Heart left ventricle (tissue), 13 donors: ENCODE measurements around the gene DTX1.

Source experiments
- POLR2A ChIP-seq, 2 donors: fragments of 450-650 bp; IDR thresholded peaks; one replicate each; pipeline ENCODE4 v1.6.1; 2017; ENCODE audit warnings: antibody characterized with exemption in 2 of 2, mild to moderate bottlenecking in 2 of 2, moderate library complexity in 2 of 2
- TF ChIP-seq, protein P1 (sequence below), 12 donors: fragments of 200-600 bp; sonication (generic) in 4 of 12; IDR thresholded peaks; one replicate each; pipeline versions ENCODE4 v1.5.0 to v1.8.0; 2018 to 2022; ENCODE audit warnings: antibody characterized with exemption in 12 of 12, mild to moderate bottlenecking in 5 of 12
- donor health status: ischemic (EF 13 %, LVEDD 7.1; RV severe dilation, severe dysfunction).
- donor health status: DM: no; HTN: yes; CAD: no.
- donor health status: DM: no; HTN: no; CAD: no.
- donor health status: ischemic (EF 25% LVEDD 6.9; RV normal size, moderate dysfunction).
- donor health status: ischemic (EF 25% LVEDD 5.7; RV mildly dilated, moderate dysfunction).
- donor health status: ischemic (EF 35%, LVEDD 5.7; RV mildly dilated, moderate dysfunction).
- donor health status: nonischemic (EF 11% LVEDD 7.7; RV severe dilation, severe dysfunction).
- donor health status: DM: yes; HTN: yes; CAD: no.
- donor health status: PGD.
- donor health status: ischemic (EF 29% LVEDD 5.4; RV normal size, mild dysfunction).
- donor health status: nonischemic (EF 23%, LVEDD 6.1; RV moderate dilation, normal function).

DNA sequence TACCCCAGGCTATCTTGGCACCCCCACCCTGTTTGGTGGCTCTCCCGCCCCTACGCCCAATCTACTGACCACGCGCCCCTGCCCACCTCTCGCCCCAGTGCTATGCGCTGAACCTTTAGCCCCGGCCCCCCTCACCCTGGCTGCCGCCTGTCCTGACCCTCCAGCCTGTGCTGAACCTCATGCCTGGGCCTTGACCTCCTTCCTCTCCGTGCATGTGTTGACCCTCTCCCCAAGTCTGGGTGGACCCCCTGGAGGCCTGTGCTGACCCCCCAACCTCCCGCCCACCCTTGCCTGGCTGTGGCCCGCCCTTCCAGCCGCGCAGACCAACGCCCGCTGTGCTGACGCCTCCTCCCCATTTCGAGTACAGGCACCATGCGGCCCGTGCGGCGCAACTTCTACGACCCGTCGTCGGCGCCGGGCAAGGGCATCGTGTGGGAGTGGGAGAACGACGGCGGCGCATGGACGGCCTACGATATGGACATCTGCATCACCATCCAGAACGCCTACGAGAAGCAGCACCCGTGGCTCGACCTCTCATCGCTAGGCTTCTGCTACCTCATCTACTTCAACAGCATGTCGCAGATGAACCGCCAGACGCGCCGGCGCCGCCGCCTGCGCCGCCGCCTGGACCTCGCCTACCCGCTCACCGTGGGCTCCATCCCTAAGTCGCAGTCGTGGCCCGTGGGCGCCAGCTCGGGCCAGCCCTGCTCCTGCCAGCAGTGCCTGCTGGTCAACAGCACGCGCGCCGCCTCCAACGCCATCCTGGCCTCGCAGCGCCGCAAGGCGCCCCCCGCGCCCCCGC is 20.7 kb downstream of the DTX1 start:
- TF ChIP-seq, protein P1, sequence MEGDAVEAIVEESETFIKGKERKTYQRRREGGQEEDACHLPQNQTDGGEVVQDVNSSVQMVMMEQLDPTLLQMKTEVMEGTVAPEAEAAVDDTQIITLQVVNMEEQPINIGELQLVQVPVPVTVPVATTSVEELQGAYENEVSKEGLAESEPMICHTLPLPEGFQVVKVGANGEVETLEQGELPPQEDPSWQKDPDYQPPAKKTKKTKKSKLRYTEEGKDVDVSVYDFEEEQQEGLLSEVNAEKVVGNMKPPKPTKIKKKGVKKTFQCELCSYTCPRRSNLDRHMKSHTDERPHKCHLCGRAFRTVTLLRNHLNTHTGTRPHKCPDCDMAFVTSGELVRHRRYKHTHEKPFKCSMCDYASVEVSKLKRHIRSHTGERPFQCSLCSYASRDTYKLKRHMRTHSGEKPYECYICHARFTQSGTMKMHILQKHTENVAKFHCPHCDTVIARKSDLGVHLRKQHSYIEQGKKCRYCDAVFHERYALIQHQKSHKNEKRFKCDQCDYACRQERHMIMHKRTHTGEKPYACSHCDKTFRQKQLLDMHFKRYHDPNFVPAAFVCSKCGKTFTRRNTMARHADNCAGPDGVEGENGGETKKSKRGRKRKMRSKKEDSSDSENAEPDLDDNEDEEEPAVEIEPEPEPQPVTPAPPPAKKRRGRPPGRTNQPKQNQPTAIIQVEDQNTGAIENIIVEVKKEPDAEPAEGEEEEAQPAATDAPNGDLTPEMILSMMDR (IDR thresholded peaks at IDR 0.05): no peak
- TF ChIP-seq POLR2A (IDR thresholded peaks at IDR 0.05): no peak
